H9 (cell line): ENCODE measurements around the gene TMEM233. TPM values are rescaled to one million over a fixed set of nuclear protein-coding genes. Genes with fewer than 3 reads are reported as not detected.

Source experiments
- DNase-seq: peaks from one replicate; pipeline ENCODE4 v3.0.0-alpha.2; 2017
- H2AFZ ChIP-seq: one replicate; pipeline ENCODE4 v1.6.1; 2013; ENCODE audit warnings: mild to moderate bottlenecking, low read length, control low read depth, moderate library complexity
- H2AK5ac ChIP-seq: 2 replicates; pipeline ENCODE4 v1.6.1; 2013; ENCODE audit warnings: low read length, control low read depth, mixed read lengths; ENCODE audit not compliant: insufficient read length
- H2BK120ac ChIP-seq: one replicate; pipeline ENCODE4 v1.6.1; 2013; ENCODE audit warnings: low read depth, mild to moderate bottlenecking, low read length, control low read depth, inconsistent platforms; ENCODE audit not compliant: poor library complexity, severe bottlenecking
- H2BK12ac ChIP-seq: 2 replicates; pipeline ENCODE4 v1.6.1; 2013; ENCODE audit warnings: low read length, control low read depth, mixed read lengths, low read depth; ENCODE audit not compliant: insufficient read length
- H2BK15ac ChIP-seq: 2 replicates; pipeline ENCODE4 v1.6.1; 2013; ENCODE audit warnings: low read depth, low read length, control low read depth
- H2BK20ac ChIP-seq: one replicate; pipeline ENCODE4 v1.6.1; 2013; ENCODE audit warnings: low read depth, mild to moderate bottlenecking, low read length, control low read depth, inconsistent platforms; ENCODE audit not compliant: poor library complexity, severe bottlenecking
- H2BK5ac ChIP-seq: 2 replicates; pipeline ENCODE4 v1.6.1; 2013; ENCODE audit warnings: low read length, control low read depth, mixed read lengths; ENCODE audit not compliant: insufficient read length
- H3K14ac ChIP-seq: 2 replicates; pipeline ENCODE4 v1.6.1; 2013; ENCODE audit warnings: low read length, control low read depth; ENCODE audit not compliant: insufficient read depth
- H3K18ac ChIP-seq: 2 replicates; pipeline ENCODE4 v1.6.1; 2013; ENCODE audit warnings: low read depth, mild to moderate bottlenecking, mixed read lengths, low read length, control low read depth; ENCODE audit not compliant: insufficient read length
- H3K23ac ChIP-seq: 2 replicates; pipeline ENCODE4 v1.6.1; 2013; ENCODE audit warnings: low read length, control low read depth, mixed read lengths, low read depth; ENCODE audit not compliant: insufficient read length
- H3K23me2 ChIP-seq: 2 replicates; pipeline ENCODE4 v1.6.1; 2013; ENCODE audit warnings: low read depth, mild to moderate bottlenecking, mixed read lengths, low read length, control low read depth; ENCODE audit not compliant: insufficient read length, poor library complexity, severe bottlenecking
- H3K27ac ChIP-seq: 2 replicates; pipeline ENCODE4 v1.5.1; 2013; ENCODE audit warnings: low read length, control low read depth, mixed read lengths, low read depth; ENCODE audit not compliant: insufficient read length
- H3K27me3 ChIP-seq: 2 replicates; pipeline ENCODE4 v1.6.1; 2013; ENCODE audit warnings: low read length, control low read depth, inconsistent platforms; ENCODE audit not compliant: insufficient read depth
- H3K4ac ChIP-seq: 2 replicates; pipeline ENCODE4 v1.6.1; 2013; ENCODE audit warnings: low read depth, mild to moderate bottlenecking, control low read depth, inconsistent platforms, low read length, moderate library complexity
- H3K4me1 ChIP-seq: 2 replicates; pipeline ENCODE4 v1.6.1; 2013; ENCODE audit warnings: low read length, control low read depth, inconsistent platforms; ENCODE audit not compliant: insufficient read depth
- H3K4me2 ChIP-seq: 2 replicates; pipeline ENCODE4 v1.6.1; 2013; ENCODE audit warnings: low read length, control low read depth, mixed read lengths; ENCODE audit not compliant: insufficient read length, insufficient read depth
- H3K56ac ChIP-seq: 2 replicates; pipeline ENCODE4 v1.6.1; 2013; ENCODE audit warnings: low read depth, mild to moderate bottlenecking, mixed read lengths, low read length, control low read depth; ENCODE audit not compliant: insufficient read length
- H3K79me1 ChIP-seq: 2 replicates; pipeline ENCODE4 v1.6.1; 2013; ENCODE audit warnings: low read depth, mild to moderate bottlenecking, moderate library complexity, low read length, control low read depth, inconsistent platforms; ENCODE audit not compliant: insufficient read depth, poor library complexity, severe bottlenecking
- H3K79me2 ChIP-seq: 2 replicates; pipeline ENCODE4 v1.6.1; 2013; ENCODE audit warnings: low read length, control low read depth, inconsistent platforms; ENCODE audit not compliant: insufficient read depth
- H3K9ac ChIP-seq: 2 replicates; pipeline ENCODE4 v1.6.1; 2013; ENCODE audit warnings: low read length, control low read depth, mixed read lengths; ENCODE audit not compliant: insufficient read length; ENCODE audit errors: extremely low read depth
- H3K9me3 ChIP-seq: one replicate; pipeline ENCODE4 v1.6.1; 2013; ENCODE audit warnings: low read depth, low read length, inconsistent platforms; ENCODE audit not compliant: control insufficient read depth
- H3T11ph ChIP-seq: one replicate; pipeline ENCODE4 v1.6.1; 2013; ENCODE audit warnings: mild to moderate bottlenecking, low read length, control low read depth, inconsistent platforms
- H4K20me1 ChIP-seq: one replicate; pipeline ENCODE4 v1.6.1; 2013; ENCODE audit not compliant: control insufficient read depth, insufficient read length, insufficient read depth
- H4K5ac ChIP-seq: 2 replicates; pipeline ENCODE4 v1.6.1; 2013; ENCODE audit warnings: low read depth, mild to moderate bottlenecking, mixed read lengths, low read length, control low read depth; ENCODE audit not compliant: insufficient read length
- H4K8ac ChIP-seq: replicated peaks from 2 replicates; pipeline ENCODE4 v1.6.1; 2013; ENCODE audit warnings: low read length, control low read depth, mixed read lengths, low read depth; ENCODE audit not compliant: insufficient read length
- H4K91ac ChIP-seq: 2 replicates; pipeline ENCODE4 v1.6.1; 2013; ENCODE audit warnings: low read depth, mild to moderate bottlenecking, moderate library complexity, mixed read lengths, low read length, control low read depth; ENCODE audit not compliant: insufficient read length
- H3K27ac Mint-ChIP-seq, 3 experiments: 2 replicates in 2 of 3; 3 replicates in 1 of 3; pipeline ENCODE4 v1.8.0; 2020 to 2021; ENCODE audit warnings: mixed read lengths in 3 of 3, mild to moderate bottlenecking in 1 of 3, moderate library complexity in 1 of 3
- H3K27me3 Mint-ChIP-seq: 2 replicates; pipeline ENCODE4 v1.8.0; 2021; ENCODE audit warnings: low read depth, mild to moderate bottlenecking, moderate library complexity, mixed read lengths
- H3K36me3 Mint-ChIP-seq, 3 experiments: 2 replicates in 2 of 3; 3 replicates in 1 of 3; pipeline ENCODE4 v1.8.0; 2020 to 2021; ENCODE audit warnings: low read depth in 3 of 3, mixed read lengths in 3 of 3; ENCODE audit not compliant: insufficient read depth in 1 of 3
- H3K4me1 Mint-ChIP-seq, 2 experiments: 2 replicates each; pipeline ENCODE4 v1.8.0; 2020; ENCODE audit warnings: mixed read lengths in 2 of 2
- H3K4me3 Mint-ChIP-seq, 2 experiments: 2 replicates in 1 of 2; 3 replicates in 1 of 2; pipeline ENCODE4 v1.8.0; 2020 to 2021; ENCODE audit warnings: mild to moderate bottlenecking in 2 of 2, mixed read lengths in 2 of 2, moderate library complexity in 1 of 2
- H3K9me3 Mint-ChIP-seq, 2 experiments: 2 replicates in 1 of 2; 3 replicates in 1 of 2; pipeline ENCODE4 v1.8.0; 2020; ENCODE audit warnings: mild to moderate bottlenecking in 2 of 2, mixed read lengths in 2 of 2, moderate library complexity in 1 of 2
- CTCF ChIP-seq: fragments of 200-600 bp; sonication (generic); conservative IDR thresholded peaks from 3 replicates; pipeline ENCODE4 v1.8.0; 2021; ENCODE audit warnings: antibody characterized with exemption, mild to moderate bottlenecking
- WGBS: extraction: QIAGEN DNeasy Blood & Tissue Kit; methylation state at CpG from one replicate; pipeline ENCODE4 v1.1.7; 2013; ENCODE audit warnings: missing lambda C conversion rate, low lambda C conversion rate, mixed read lengths; ENCODE audit not compliant: insufficient read length; ENCODE audit errors: extremely low coverage; 5-methylcytosine and 5-hydroxymethylcytosine counted together
- total RNA-seq: library from RNA; stranded (reverse); gene quantifications from 2 replicates; pipeline ENCODE4 v1.2.1, GENCODE V29; 2021

Gene TMEM233
- total RNA-seq, 1 experiment from 2014 or later = not detected

DNA sequence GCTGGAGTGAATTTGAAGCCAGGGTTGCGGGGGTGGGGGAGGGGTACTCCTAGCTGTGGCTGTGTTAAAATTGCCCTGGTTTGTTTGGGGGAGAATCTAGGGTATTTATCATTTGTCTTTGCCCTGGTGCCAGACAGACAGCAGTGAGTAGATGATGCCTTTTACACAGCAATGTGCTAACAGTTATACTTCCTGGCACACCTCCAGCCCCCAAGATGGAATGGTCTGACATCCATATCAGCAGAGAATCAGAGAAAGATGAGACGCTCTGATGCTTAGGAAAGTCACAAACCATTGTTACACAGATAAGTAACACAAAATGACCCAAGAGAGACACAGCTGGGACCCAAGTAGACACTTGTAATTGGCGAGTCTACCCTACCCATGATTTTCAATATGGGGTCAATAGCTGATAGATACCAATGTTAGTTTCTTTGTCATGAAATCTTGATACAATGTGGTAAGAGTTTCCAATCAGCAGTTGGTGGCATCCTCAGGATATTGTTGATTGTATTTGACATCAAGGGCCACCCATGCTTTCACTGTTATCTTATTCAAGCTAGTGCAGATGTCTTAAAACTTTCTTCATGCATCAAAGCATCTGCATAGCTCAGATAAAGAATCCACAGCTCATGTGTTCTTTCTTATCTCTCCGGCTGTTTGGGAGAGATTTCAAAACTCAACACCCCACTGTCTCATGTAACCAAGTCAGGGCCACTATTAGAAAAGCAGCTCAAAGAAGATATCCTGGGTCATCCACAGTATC lies 71.8 kb downstream of the TMEM233 start:
- no CpG with 5 or more reads among the region's 4 CpGs for whole genome bisulfite sequencing

More for the DNA sequence above, 71.8 kb downstream of the TMEM233 start:
- Mint-ChIP-seq H3K36me3 (peaks cover 0 to 10% (median 7%) of the 10 kb centered on the region in 3 experiments; a peak in 5 of 7 replicates), H3K27me3 (peaks cover 11% of the 10 kb centered on the region), H3K27ac (no peak overlapping the region), H3K4me3 (no peak overlapping the region), H3K9me3 (no peaks in the 10 kb centered on the region), H3K4me1 (peaks cover 13 to 15% of the 10 kb centered on the region in 2 experiments)
- Histone ChIP-seq H3K27me3 (no peaks in the 10 kb centered on the region), H3K18ac (no peak overlapping the region), H3T11ph (no peak overlapping the region), H3K56ac (no peak overlapping the region), H4K91ac (no peak overlapping the region), H3K23ac (no peak overlapping the region), H3K9ac (no peak overlapping the region), H3K79me2 (no peaks in the 10 kb centered on the region), H3K9me3 (no peaks in the 10 kb centered on the region), H2BK120ac (no peak overlapping the region), H2AFZ (no peak overlapping the region), H3K79me1 (peaks cover 4% of the 10 kb centered on the region), H2AK5ac (no peak overlapping the region), H4K8ac (no peak overlapping the region), H2BK5ac (no peak overlapping the region), H3K4me1 (no peaks in the 10 kb centered on the region), H2BK12ac (no peak overlapping the region), H3K23me2 (no peaks in the 10 kb centered on the region), H3K14ac (no peak overlapping the region), H2BK20ac (no peak overlapping the region), H4K5ac (no peak overlapping the region), H3K27ac (no peak overlapping the region), H4K20me1 (no peaks in the 10 kb centered on the region), H3K4me2 (no peak overlapping the region), H2BK15ac (no peak overlapping the region), H3K4ac (no peak overlapping the region)
- DNase-seq = no peak
- TF ChIP-seq CTCF = no peak
